HUDEP-2 (cell line): ENCODE results near the gene NPC1.
A peak's percentile ranks its signal among the peaks of the same experiment; 100 is the strongest.

Source experiments
- DNase-seq, 76 experiments: peaks; one replicate each; lab custom pipeline; 2025; ENCODE audit not compliant: unreplicated experiment in 76 of 76; lab: John Stamatoyannopoulos, UW

The NPC1 gene

DNA sequence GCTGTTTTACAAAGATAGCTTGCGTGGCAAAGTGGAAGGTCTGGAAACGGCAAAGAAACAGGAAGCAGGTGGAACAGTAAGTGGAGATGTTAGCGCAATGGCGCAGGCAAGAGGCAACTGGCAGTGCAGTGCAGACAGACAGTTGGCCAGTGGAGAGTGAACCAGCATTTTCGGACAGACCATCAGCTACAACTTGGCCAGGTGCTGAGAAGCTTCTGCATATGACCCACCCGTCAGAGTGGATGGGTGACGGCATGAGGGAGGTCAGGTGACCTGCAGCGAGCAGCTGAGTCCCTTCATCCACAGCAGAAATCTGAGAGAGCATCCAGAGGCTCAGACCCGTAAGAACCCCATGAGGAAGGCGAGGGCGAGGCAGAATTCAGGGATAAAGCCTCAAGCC lies 33.8 kb downstream of the NPC1 start:
- DNase-seq = no peak

DNA sequence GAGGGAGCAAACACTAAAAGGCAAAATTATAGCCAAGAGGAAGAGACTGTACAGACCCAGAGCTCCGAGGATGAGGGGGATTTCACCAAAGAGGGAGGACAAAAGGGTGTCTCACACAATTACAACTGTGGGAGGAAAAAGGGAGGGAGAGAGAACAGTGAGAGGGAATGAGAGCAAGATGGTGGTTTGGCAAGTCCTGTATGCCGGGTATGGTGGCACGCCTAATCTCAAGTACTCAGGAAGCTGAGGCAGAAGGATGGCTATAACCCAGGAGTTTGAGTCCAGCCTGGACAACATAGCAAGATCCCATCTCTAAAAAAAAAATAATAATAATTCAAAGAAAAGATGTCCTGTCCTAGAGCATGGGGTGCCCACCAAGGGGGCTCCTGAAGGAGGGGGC lies 34.3 kb downstream of the NPC1 start:
- no peak for DNase-seq

DNA sequence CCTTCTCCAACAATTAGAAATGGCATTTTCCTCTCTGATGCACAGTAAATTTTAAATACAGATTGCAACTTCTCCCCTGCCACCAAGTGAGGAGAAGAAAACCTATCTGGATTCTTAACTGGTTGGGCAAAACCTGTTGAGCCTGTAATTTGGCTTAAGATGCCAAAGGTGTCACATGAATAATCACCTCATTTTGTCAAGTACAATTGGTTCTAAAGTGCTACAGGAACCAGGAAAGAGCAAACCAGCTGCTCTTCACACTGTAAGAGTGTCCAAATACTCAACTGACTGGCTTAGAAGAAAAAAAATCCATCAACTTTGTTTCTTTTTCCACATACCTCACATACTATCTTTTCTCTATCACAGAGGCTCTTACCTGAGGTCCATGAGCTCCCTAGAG lies 35.4 kb downstream of the NPC1 start:
- no peak for DNase-seq

DNA sequence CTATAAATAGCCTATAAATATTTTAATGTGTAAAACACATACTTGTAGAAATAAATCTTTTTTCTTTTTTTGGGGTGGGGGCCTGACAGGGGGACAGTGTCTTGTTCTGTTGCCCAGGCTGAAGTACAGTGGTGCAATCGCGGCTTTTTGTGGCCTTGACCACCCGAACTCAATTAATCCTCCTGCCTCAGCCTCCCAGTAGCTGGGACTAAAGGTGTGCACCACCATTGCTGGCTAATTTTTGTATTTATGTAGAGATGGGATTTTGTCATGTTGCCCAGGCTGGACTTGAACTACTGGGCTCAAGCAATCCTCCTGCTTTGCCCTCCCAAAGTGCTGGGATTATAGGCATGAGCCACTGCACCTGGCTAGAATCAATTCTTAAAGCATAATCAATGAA lies 37.6 kb downstream of the NPC1 start:
- DNase-seq = no peak

DNA sequence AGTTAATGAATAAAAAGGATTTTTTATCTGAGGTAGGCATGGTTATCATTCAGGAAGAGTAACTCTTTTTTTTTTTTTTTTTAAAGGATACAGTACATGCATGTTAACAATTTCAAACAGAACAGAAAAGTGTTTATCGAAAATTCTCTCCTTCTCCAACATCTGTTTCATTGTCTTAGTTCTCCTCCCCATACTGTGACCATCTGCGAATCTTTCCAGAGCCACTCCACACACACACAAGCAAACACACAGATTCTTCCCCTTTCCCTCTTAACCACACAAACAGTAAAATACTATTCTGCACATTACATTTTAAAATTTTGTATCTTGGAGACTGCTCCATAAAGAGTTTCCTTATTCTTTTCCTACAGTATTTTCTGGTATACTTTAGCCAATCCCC lies 38.0 kb downstream of the NPC1 start:
- DNase-seq = no peak

DNA sequence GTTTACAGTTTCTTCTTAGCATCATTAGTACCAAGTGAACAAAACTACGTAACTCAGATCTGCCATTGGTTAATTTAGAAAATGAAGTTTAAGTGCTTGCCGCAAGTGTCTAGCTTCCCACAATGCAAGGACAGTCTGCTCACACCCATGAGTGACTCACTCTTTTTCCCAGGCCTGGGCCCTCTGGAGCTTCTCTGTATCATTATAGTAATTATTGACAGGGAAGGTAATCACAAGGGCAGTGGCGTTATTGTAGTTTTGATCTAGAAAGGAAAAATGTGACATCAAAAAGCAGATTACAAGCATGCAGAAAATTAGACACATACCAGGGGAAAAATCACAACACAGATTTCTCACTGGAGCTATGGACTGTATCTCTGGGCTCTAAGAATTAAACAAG lies 38.5 kb downstream of the NPC1 start:
- no peak for DNase-seq

DNA sequence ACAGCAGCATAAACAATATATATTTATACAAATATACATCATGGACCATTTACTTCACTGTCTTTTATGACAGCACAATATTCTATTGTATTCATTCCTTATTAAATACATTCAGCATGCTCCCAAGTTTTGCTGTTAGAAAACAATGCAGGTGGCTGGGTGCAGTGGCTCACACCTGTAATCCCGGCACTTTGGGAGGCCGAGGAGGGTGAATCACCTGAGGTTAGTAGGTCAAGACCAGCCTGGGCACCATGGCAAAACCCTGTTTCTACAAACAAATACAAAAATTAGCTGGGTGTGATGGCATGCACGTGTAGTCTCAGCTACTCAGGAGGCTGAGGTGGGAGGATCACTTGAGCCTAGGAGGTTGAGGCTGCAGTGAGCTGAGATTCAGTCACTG lies 39.0 kb downstream of the NPC1 start:
- no peak for DNase-seq

DNA sequence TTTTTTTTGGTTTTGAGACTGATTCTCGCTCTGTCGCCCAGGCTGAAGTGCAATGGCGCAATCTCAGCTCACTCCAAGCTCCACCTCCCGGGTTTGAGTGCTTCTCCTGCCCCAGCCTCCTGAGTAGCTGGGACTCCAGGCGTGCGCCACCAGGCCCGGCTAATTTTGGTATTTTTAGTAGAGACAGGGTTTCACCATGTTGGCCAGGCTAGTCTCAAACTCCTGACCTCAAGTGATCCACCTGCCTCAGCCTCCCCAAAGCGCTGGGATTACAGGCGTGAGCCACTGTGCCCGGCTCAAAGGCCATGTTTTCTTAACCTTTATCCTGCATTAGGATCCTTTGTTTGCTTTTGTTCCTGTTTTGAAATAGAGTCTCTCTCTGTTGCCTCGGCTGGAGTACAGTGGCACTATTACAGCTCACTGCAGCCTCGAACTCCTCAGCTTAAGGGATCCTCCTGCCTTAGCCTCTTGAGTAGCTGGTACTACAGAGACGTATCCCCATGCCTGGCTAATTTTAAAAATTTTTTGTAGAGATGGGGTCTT lies 41.0 kb downstream of the NPC1 start:
- no peak for DNase-seq

DNA sequence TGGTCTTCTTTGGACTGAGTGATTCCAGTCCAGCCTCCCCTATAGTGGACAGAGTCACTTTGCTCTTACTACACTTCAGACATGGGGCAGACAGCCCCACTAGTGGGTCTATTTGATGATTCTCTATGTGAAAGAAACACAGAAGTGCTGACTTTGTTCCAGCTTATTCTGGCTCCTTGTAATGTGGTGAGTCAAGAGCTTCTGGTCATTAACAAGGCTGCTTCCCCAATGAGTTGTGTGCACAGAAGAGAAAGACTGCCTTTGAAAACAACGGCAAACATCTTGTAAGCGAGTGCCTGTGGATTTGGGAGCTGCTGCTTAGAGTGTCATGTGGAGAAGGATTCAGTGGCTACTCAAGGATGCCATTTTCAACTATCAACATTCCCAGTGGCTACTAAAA lies 43.8 kb downstream of the NPC1 start:
- no peak for DNase-seq

DNA sequence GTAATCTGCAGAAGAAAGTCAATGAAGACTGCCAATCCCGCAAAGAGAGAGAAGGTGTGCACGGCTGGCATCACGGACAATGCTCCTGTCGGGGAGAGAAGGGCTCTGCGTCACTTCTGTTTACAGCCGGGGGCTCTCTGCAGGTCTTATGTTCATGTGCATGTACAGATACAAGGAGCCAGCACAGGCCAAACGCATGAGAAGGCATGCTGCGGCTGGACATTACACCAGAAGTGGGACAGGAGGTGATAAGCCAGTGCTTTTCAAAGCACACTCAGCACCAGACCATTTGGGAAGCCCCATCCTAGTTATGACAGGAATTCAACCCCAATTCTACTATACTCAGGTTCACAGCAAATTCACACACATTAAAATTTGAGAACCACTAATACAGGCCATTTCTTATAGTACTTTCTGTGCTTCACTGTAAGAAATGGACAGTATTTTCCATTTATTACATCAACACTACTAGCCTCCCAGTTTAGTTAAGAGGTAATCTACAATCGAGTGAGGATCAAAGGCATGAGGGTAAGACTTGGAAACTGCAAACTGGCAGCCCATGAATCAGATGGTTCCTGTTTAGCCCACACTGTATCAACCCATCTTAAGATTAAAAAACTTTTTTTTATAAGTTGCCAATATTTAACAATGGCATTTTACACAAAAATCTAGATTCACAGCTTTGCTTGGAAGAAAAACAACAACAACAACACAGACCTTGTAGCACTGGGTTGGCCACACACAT lies 44.8 kb downstream of the NPC1 start:
- no peak for DNase-seq

DNA sequence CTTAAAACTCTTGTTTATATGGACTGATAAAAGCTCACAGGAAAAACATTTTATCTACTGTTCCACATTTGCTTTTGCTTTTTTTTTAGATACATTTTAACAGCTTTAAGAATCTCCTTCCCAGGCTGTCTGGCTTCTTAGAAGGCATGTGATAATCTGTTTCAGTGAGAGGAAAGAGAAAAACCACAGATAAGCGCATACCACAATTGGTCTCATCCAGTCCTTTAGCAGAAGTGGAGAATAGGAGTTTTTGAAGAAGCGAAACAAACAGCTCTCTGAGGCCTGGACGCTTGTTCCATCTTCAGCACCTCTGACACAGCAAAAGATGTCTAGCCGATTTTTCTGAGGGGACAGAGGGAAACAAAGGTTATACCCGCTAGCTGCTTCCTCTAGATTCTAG lies 45.4 kb downstream of the NPC1 start:
- peak in 27 of 76 experiments; percentile 4 to 71 (median 41) for DNase-seq

DNA sequence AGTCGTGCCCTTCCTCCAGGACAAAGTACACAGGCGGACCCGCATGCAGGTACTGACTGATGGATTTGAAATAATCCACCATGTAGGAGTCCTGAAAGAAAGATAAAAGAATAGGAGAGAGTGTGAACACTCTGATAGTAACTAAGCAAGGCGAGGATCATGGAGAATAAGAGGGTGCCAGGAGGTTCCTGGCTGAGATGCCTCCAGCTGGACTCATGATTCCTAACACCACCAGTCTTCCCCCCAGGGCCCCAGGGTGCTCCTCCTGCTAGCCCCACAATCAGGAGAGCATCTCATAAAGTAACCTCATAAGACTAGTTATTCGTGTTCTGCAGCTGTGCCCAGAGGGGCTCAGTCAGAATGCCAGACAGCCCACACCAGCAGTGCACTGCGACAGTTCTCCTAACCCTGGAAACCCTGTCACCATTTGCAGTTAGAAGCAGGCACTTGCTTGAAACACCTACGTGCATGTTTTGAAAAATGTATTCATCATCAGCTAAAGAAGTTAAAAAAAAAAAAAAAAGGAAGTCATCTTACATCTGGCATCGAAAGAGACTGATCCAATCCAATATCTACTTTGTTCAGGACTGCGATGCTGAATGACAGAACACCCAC lies 46.3 kb downstream of the NPC1 start:
- DNase-seq = peak in 1 of 76 experiments; percentile 30

DNA sequence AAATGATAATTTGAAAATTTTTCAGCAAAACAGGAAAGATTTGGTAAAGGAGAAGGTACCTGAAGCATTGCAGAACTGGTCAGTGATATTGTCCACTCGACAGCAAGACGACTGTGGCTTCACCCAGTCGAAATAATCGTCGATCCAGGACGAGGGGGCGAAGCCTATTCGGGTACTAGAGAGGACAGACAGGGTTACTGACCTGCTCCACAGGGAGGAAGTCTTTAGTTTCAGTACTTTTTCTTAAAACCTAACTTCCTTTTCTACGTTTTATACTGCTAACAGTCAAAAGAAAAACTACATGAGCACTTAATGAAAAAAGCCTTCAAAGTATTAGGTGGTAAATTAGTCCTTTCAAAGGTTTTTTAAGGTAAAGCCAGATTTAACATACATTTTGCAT lies 47.0 kb downstream of the NPC1 start:
- no peak for DNase-seq

DNA sequence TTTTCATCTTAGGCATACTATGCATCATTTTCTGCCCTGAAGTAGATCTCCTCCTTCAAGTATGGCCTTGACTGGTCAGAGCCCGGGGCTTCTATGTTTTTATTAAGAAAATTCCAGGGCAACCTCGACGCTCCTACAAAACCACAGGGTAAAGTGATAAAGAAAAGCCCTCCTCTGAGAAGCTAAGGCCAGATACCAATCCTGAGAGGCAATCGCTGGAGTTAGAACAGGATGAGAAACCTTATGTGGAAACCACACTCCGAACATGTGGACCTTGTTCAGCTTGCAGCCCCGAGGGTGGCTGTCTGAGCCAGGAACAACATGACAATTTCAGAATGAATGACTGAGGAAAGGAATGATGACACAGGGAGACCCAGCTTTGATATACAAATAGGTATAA lies 47.4 kb downstream of the NPC1 start:
- DNase-seq = no peak

DNA sequence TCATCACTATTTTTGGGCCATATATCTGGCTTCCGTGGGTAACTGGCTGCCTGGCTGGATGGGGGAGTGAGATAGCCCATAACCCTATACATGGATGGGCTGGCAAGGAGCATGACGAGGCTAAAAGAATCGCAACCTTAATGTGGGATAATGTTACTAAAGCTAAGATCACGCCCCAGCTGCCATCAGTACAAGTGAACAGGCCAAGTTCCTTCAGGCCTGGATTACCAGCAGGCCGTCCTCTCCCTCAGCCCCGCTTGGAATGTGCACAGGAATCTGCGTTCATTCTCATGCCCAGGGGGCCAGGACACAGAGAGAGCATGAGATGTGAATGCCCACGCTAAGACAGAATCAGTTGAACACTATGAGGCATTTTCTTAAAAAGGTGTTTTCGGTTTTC lies 48.3 kb downstream of the NPC1 start:
- DNase-seq = no peak

DNA sequence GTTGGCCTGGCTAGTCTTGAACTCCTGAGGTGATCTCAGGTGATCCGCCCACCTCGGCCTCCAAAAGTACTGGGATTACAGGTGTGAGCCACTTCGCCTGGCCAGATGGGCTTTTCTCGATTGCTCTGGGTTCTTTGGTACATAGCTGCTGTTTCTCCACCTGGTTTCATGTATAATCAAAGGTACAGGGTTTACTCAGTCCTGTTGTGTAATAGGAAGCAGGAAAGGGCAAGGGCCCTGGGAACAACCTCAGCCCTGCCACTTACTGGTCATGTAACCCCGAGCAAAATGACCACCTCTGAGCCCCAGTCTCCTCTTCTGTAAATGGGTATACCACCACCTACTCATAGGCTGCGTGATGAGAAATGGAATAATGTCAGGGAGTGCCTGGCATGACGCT lies 49.0 kb downstream of the NPC1 start:
- DNase-seq = no peak

DNA sequence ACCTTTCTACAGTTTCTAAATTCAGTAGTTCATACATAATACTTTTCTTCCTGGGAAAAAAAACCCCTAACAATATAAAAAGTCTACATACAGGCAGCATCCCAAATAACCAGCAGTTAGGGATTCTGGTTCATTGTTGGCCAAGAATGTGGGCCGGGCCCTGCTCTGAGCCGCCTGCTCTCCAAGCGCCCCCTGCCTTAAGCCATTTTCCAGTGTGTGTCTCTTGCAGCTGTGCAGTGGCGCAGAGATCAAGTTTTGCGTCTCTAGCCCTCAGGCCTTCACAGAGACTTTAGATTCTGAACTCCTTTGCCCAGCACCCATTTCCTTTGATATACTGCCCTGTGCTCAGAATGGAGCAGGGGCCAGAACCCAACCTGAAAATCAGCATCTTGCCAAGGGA lies 50.1 kb downstream of the NPC1 start:
- DNase-seq = no peak

DNA sequence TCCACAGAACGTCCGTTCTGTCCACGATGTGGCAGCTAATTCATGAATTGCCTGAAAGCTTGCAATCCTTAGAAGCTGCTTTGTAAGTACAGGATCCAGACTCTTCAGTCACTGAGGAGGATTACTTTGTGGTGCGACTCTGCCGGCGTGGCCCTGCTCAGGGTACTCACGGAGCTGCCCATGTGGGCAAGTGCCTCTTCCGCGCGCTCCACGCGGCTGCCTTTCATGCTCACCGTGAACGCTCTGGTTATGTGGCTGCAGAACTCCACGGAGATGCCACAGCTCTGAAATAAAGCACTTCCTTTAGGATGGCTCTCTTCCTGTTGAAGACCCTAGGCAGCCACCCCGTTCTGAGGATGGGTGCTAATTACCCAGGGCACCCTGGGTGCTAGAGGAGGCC lies 52.0 kb downstream of the NPC1 start:
- no peak for DNase-seq

DNA sequence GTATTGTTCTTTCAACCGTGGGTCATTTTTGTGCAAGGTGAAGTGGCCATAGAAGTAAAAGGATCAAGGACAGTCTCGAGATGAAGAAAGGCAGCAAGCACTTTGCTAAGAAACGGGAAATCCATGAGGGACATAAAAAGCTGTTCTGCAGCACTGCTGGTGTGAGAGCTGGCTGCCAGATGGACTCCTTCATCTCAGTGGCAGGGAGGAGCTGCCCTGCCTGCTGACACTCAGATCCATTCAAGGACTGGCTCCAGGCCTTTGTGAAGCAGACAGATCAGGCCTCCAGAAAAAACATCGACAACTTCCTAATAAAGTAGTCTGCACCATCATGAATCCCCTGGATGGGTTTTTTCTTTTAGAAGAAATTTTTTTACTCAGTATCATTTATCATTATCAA lies 53.5 kb downstream of the NPC1 start:
- no peak for DNase-seq

DNA sequence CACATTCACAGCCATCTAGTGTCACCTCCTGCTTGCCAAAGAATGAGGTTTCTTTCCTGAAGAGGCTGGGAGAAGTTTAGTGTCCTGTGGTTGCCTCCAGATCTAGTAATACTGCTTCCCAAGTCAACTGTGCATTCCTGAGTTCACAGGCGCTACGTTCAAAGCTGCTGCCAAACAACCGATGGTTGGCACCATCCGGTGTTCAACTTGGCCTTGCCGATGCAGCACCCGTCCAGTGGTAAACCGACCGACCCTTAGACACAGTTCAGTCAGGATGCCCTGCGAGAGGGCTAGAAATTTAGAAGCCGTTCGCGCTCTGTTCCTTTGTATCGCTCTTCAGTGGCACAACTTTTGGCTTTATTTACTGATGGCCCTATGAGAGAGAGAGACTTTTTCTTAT lies 54.4 kb downstream of the NPC1 start:
- DNase-seq = no peak

DNA sequence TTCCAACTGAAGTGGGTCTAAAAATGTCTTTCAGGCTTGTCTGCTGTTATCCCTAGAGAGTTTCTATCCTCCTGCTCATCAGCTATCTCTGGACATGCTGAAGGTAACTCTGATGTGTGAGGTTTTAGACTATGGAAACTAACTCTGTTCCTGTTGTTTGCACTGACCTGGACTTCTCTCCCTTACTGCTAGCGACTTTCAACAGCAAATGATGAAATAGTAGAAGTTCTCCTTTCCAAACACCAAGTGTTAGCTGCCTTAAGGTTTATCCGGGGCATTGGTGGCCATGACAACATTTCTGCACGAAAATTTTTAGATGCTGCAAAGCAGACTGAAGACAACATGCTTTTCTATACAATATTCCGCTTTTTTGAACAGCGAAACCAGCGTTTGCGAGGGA lies 56.1 kb downstream of the NPC1 start:
- DNase-seq = no peak

DNA sequence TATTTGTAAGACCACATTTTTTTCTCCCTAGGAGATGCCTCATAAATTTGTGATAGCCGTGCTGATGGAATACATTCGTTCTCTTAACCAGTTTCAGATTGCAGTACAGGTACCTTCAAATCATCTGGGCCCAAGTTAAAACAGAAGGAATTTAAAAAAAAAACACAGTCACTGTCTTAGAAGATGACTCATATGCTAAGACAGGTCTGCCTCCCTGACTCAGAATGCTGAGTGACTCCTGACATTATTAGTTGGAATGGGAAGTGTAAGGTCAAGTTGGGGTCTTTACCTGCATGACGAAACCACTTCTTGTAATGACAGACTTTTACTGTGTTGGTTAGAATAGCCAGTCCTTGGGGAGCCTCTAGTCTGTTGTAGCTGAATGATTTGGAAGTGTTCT lies 56.7 kb downstream of the NPC1 start:
- DNase-seq = no peak
